Measurements from ENCODE around the gene ESRRA.
A peak's percentile ranks its signal among the peaks of the same experiment; 100 is the strongest.

The ESRRA gene

DNA sequence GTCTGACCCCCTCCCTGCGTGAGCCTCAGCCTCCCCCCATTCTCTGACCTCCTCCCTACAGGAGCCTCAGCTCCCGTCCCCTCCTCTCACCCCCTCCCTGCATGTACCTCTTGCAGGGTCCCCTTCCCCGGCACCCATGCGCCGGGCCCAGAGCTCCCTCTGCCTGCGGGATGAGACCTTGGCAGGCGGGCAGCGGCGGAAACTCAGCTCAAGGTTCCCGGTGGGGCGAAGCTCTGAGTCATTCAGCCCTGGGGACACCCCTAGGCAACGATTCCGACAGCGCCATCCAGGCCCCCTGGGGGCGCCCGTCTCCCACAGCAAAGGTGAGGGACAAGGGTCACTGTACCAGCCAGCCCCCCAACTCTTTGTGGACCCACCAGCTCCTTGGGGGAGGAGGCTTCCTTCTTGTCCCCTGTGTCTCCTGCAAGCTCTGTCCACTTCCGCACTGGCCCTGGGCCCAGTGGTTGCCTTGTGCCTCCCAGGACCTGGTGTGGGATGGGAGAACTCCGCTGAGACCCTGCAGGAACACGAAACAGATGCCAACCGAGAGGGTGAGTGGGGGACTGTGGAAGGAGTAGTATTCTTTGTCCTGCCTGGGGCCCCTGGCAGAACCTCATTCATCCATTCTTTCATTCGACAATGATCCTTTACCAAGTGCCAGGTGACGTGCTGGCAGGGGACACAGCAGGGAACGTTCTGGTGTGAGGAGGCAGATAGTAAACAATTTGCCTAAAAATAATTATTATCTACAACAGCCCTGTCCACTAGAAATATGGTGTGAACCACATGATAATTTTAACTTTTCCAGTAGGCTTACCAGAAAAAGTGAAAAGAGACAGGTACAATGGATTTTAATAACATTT is 50.0 kb downstream of the ESRRA start:
- Histone ChIP-seq H3K36me3 (ENCODE audit: control insufficient read depth, insufficient read depth, low read length) (peaks cover 3% of the 10 kb centered on the region), H3K27me3 (ENCODE audit: control insufficient read depth, insufficient read depth, low read length) (no peaks in the 10 kb centered on the region), H3K4me1 (ENCODE audit: control insufficient read depth, insufficient read depth, low read length) (peaks cover 6% of the 10 kb centered on the region), H3K9ac (ENCODE audit: low read depth, low read length) (no peak overlapping the region), H3K4me3 (ENCODE audit: low read depth, low read length) (peak overlapping the region; percentile 8), H3K9me3 (ENCODE audit: control insufficient read depth, insufficient read depth, low read length) (no peaks in the 10 kb centered on the region)

DNA sequence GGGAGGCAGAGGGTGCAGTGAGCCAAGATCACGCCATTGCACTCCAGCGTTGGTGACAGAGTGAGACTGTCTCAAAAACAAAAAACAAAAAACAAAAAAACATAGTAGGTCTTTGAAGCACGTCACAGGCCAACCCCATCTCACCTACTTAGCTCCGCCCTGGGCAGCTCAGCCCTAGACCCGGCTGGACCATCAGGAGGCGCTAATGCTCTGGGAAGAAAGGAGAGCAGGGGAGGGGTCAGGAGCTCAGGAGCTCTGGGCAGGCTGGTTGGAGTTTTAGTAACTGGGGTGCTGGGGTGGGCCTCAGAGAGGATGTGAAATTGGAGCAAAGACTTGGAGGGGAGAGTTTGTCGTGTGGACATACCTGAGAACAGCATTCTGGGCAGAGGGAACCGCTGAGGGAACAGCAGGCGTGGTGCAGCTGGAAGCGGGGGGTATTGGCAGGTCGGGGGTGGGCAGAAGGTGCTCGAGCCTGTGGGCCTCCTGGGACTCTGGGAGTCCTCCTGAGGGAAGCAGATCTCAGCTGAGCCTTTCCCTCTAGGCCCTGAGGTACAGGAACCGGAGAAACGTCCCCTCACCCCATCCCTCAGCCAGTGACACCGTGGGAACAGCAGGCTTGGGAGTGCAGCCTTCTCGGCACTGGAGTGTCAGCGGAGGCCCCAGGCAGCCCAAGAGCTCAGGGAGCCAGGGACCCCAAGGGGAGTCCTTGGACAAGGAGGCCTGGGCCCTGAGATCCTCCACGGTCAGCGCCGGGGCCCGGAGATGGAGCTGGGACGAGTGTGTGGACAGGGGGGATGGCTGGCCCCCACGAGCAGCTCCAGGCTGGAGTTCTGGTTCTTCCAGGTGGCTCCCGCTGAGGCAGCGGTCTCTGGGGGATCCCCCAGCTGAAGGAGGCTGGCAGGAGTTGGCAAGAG is 51.4 kb downstream of the ESRRA start:
- Histone ChIP-seq H3K27me3 (ENCODE audit: control insufficient read depth, insufficient read depth, low read length) (no peaks in the 10 kb centered on the region), H3K36me3 (ENCODE audit: control insufficient read depth, insufficient read depth, low read length) (peaks cover 8% of the 10 kb centered on the region), H3K4me3 (ENCODE audit: low read depth, low read length) (no peak overlapping the region), H3K9ac (ENCODE audit: low read depth, low read length) (no peak overlapping the region), H3K9me3 (ENCODE audit: control insufficient read depth, insufficient read depth, low read length) (no peaks in the 10 kb centered on the region), H3K4me1 (ENCODE audit: control insufficient read depth, insufficient read depth, low read length) (peaks cover 6% of the 10 kb centered on the region)

DNA sequence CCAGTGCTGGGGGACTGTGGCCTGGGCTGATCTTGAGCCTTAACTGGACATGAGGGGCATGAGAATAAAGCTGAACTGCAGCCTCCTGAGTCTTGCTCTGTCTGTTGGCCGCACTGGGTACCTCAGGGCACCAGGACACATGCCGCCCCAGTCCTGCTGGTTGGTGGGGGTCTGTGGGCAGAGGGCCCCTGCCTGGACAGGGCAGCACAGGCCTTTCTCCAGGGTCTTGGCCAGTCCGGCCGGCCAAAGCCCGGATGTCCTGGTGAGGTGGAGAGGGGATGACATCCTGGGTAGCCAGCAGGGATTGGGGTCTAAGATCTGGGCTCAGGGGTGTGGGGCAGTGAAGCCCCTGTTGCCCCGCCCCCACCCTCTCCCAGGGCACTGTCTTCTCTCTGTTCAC is 52.1 kb downstream of the ESRRA start:
- no peaks in the 10 kb centered on the region for H3K9me3 ChIP-seq (ENCODE audit: control insufficient read depth, insufficient read depth, low read length)
- peaks cover 15% of the 10 kb centered on the region for H3K36me3 ChIP-seq (ENCODE audit: control insufficient read depth, insufficient read depth, low read length)
- no peaks in the 10 kb centered on the region for H3K27me3 ChIP-seq (ENCODE audit: control insufficient read depth, insufficient read depth, low read length)
- no peak overlapping the region for H3K4me3 ChIP-seq (ENCODE audit: low read depth, low read length)
- no peak overlapping the region for H3K9ac ChIP-seq (ENCODE audit: low read depth, low read length)
- H3K4me1 ChIP-seq (ENCODE audit: control insufficient read depth, insufficient read depth, low read length), result peaks cover 6% of the 10 kb centered on the region

DNA sequence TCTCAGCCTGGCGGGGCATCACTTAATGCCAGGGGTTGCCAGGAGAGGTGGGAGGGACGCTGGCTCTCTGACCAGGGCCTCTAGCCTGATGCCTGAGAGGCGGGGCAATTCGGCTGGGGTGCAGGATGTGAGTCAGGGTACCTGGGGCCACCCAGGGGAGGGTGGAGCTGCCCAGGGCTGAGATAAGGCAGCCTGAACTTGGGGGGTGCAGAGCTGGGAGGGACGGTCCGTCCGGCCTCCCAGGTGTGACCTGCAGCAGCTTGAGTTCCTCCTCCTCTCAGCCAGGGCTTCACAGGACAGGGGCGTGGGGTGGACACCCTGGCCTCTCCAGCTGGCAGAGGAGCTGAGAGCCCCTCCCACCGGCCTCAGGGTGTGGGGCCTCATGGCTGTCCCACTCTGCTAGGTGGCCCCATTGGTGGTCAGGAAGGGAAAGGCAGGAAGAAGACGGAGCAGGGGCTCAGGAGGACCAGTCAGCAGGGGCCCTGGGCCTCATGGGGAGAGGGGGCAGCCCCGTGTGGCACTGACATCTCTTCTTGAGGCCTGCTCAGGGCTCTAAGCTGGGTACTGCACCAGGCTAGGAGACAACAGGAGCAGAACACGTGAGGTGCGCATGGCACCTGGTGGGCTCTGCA is 52.7 kb downstream of the ESRRA start:
- H3K4me1 ChIP-seq (ENCODE audit: control insufficient read depth, insufficient read depth, low read length), result peaks cover 6% of the 10 kb centered on the region
- no peaks in the 10 kb centered on the region for H3K27me3 ChIP-seq (ENCODE audit: control insufficient read depth, insufficient read depth, low read length)
- H3K9ac ChIP-seq (ENCODE audit: low read depth, low read length), result no peak overlapping the region
- no peaks in the 10 kb centered on the region for H3K9me3 ChIP-seq (ENCODE audit: control insufficient read depth, insufficient read depth, low read length)
- no peak overlapping the region for H3K4me3 ChIP-seq (ENCODE audit: low read depth, low read length)
- H3K36me3 ChIP-seq (ENCODE audit: control insufficient read depth, insufficient read depth, low read length), result peaks cover 16% of the 10 kb centered on the region

DNA sequence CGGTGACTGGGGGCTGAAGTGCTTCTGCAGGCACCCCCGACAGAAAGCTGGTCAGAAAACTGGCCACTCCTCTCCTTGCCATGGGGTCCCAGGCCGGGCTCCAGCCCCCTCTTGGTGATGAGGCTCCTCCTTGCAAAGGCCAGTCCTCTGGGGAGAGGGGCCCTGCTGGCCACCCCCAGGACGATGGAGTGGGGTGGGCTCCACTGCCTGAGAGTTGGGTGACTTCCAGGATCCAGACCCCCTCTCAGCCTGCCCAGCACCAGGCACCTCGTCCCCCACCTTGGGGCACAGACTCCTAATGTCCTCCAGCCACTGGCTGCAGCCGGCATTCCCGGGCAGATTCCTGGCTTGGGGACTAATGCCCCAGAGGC is 53.2 kb downstream of the ESRRA start:
- Histone ChIP-seq H3K4me1 (ENCODE audit: control insufficient read depth, insufficient read depth, low read length) (peaks cover 6% of the 10 kb centered on the region), H3K9ac (ENCODE audit: low read depth, low read length) (no peak overlapping the region)

DNA sequence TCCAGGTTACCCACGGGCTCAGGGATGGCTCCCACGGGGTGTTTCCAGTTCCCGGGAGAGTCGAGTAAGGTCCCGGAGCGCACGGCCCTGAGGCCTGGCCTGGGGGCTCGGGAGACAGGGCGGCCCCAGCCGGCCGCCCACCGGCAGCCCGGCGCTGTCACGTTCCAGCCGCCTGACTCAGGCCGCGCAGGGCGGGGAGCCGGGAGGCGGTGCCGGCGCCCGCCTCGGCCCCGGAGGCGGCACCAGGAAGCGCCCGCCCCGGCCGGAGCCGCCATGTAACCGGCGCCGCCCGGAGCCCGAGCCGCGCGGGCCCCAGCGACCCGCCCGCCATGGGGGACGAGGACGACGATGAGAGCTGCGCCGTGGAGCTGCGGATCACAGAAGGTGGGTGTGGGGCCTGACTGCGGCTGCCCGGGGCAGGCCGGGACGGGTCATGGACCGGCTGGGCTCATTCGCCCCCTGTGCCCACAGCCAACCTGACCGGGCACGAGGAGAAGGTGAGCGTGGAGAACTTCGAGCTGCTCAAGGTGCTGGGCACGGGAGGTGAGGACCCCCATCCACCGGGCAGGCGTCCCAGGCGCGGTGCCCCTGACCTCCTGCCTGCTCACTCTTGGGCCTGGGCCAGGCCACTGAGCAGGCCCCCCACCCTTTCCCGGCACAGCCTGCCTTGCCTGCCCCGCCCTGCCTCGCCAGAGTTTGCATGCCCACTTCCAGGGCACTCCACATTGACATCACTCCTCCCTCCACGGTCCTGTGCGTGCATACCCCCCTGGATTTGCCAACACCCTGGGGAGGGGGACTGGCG is 53.8 kb downstream of the ESRRA start, which contains the start of gene RPS6KA4:
Gene RPS6KA4, plus strand, starts transcription at position 256 of the 805 bp plus-strand sequence. Its CDS starts 74 bp downstream, at position 330.
- Histone ChIP-seq H3K4me3 (ENCODE audit: low read depth, low read length) (peak within 1 kb of the TSS; percentile 85), H3K9me3 (ENCODE audit: control insufficient read depth, insufficient read depth, low read length) (no peaks in the 10 kb centered on the region), H3K36me3 (ENCODE audit: control insufficient read depth, insufficient read depth, low read length) (peaks cover 13% of the 10 kb centered on the region), H3K9ac (ENCODE audit: low read depth, low read length) (peak within 1 kb of the TSS; percentile 76), H3K4me1 (ENCODE audit: control insufficient read depth, insufficient read depth, low read length) (peaks cover 6% of the 10 kb centered on the region), H3K27me3 (ENCODE audit: control insufficient read depth, insufficient read depth, low read length) (no peaks in the 10 kb centered on the region)

More for the DNA sequence above, 53.2 kb downstream of the ESRRA start:
- Histone ChIP-seq H3K4me3 (ENCODE audit: low read depth, low read length) (peak overlapping the region; percentile 85), H3K27me3 (ENCODE audit: control insufficient read depth, insufficient read depth, low read length) (no peaks in the 10 kb centered on the region), H3K9me3 (ENCODE audit: control insufficient read depth, insufficient read depth, low read length) (no peaks in the 10 kb centered on the region), H3K36me3 (ENCODE audit: control insufficient read depth, insufficient read depth, low read length) (peaks cover 15% of the 10 kb centered on the region)

DNA sequence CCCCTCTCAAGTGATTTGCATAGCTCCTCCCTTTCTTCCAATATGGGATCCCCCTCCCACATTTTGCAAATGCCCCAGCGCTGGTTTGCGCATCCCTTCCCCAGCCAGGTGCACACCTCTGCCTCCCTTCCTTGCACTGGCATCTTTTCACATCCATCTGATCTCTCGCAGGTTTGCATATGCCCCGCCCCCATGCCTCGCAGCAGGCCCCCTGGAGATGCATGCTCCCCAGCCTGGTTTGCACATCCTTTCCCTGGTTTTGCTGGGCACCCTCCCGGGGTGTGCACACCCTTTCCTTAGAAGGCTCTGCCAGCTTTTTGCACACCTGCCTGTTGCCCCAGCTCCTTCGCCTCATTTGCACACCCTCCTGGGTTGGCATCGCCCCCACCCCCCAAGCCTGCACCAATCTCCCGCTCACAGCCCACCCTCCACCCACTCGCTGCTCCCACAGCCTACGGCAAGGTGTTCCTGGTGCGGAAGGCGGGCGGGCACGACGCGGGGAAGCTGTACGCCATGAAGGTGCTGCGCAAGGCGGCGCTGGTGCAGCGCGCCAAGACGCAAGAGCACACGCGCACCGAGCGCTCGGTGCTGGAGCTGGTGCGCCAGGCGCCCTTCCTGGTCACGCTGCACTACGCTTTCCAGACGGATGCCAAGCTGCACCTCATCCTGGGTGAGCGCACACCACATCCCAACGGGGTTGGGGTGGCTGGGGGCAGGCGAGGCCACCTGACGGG is 54.6 kb downstream of the ESRRA start:
- no peak overlapping the region for H3K9ac ChIP-seq (ENCODE audit: low read depth, low read length)

DNA sequence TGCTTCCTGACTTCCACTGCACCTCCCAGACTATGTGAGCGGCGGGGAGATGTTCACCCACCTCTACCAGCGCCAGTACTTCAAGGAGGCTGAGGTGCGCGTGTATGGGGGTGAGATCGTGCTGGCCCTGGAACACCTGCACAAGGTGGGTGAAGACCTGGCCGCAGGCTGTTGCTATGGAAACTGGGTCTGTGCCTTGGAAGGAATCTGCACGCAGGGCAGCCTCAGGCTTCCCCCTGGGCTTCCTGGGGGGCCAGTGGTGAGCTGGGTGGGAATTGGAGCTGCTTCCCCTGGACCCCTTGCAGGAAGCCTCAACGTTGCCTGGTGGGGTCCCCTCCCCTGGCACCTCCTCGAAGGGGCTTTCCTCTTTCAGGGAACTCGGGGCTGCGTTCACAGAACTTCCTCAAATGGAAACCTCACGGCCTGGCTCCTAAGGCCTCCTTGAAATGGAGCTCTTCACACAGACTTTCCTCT is 55.2 kb downstream of the ESRRA start:
- no peaks in the 10 kb centered on the region for H3K27me3 ChIP-seq (ENCODE audit: control insufficient read depth, insufficient read depth, low read length)
- no peak overlapping the region for H3K4me3 ChIP-seq (ENCODE audit: low read depth, low read length)
- H3K9me3 ChIP-seq (ENCODE audit: control insufficient read depth, insufficient read depth, low read length), result no peaks in the 10 kb centered on the region
- H3K9ac ChIP-seq (ENCODE audit: low read depth, low read length), result no peak overlapping the region
- peaks cover 2% of the 10 kb centered on the region for H3K4me1 ChIP-seq (ENCODE audit: control insufficient read depth, insufficient read depth, low read length)
- H3K36me3 ChIP-seq (ENCODE audit: control insufficient read depth, insufficient read depth, low read length), result peaks cover 15% of the 10 kb centered on the region

More for the DNA sequence above, 54.6 kb downstream of the ESRRA start:
- peaks cover 6% of the 10 kb centered on the region for H3K4me1 ChIP-seq (ENCODE audit: control insufficient read depth, insufficient read depth, low read length)
- no peaks in the 10 kb centered on the region for H3K27me3 ChIP-seq (ENCODE audit: control insufficient read depth, insufficient read depth, low read length)
- no peaks in the 10 kb centered on the region for H3K9me3 ChIP-seq (ENCODE audit: control insufficient read depth, insufficient read depth, low read length)
- peaks cover 13% of the 10 kb centered on the region for H3K36me3 ChIP-seq (ENCODE audit: control insufficient read depth, insufficient read depth, low read length)
- H3K4me3 ChIP-seq (ENCODE audit: low read depth, low read length), result peak overlapping the region; percentile 85

DNA sequence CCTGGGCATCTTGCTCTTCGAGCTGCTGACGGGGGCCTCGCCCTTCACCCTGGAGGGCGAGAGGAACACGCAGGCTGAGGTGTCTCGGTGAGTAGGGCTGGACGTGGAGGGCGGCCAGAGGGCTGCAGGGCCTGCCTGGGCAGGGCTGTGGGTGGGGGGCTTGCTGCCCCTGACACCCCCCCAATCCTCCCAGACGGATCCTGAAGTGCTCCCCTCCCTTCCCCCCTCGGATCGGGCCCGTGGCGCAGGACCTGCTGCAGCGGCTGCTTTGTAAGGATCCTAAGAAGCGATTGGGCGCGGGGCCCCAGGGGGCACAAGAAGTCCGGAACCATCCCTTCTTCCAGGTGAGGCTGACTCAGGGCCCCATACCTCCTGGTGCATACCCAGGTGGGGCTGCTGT is 56.3 kb downstream of the ESRRA start:
- Histone ChIP-seq H3K4me3 (ENCODE audit: low read depth, low read length) (no peak overlapping the region), H3K9ac (ENCODE audit: low read depth, low read length) (no peak overlapping the region), H3K9me3 (ENCODE audit: control insufficient read depth, insufficient read depth, low read length) (no peaks in the 10 kb centered on the region), H3K4me1 (ENCODE audit: control insufficient read depth, insufficient read depth, low read length) (peaks cover 1% of the 10 kb centered on the region), H3K36me3 (ENCODE audit: control insufficient read depth, insufficient read depth, low read length) (peaks cover 15% of the 10 kb centered on the region), H3K27me3 (ENCODE audit: control insufficient read depth, insufficient read depth, low read length) (no peaks in the 10 kb centered on the region)

DNA sequence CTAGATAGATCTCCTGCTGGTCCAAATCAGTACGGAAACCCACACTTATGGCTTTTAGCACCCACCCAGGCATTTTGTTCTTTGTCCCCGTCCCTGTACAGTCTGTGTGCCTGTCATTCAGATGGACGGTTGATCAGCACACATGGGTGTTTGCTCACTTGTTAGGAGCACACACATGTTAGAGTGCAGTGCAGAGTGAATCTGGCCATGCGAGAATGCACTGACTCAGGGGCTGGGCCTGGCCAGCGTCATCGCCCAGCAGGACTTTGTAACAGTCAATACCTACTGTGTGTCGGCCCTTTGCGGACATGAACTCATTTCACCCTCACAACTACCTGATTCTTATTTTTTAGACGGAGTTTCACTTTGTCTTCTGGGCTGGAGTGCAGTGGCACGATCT is 57.0 kb downstream of the ESRRA start:
- peaks cover 15% of the 10 kb centered on the region for H3K36me3 ChIP-seq (ENCODE audit: control insufficient read depth, insufficient read depth, low read length)
- no peaks in the 10 kb centered on the region for H3K27me3 ChIP-seq (ENCODE audit: control insufficient read depth, insufficient read depth, low read length)
- no peak overlapping the region for H3K4me3 ChIP-seq (ENCODE audit: low read depth, low read length)
- H3K9ac ChIP-seq (ENCODE audit: low read depth, low read length), result no peak overlapping the region
- H3K9me3 ChIP-seq (ENCODE audit: control insufficient read depth, insufficient read depth, low read length), result no peaks in the 10 kb centered on the region
- no peaks in the 10 kb centered on the region for H3K4me1 ChIP-seq (ENCODE audit: control insufficient read depth, insufficient read depth, low read length)

All from iPS-15b (cell line).